Measurements from ENCODE around the gene RUNDC1.

The RUNDC1 gene

DNA sequence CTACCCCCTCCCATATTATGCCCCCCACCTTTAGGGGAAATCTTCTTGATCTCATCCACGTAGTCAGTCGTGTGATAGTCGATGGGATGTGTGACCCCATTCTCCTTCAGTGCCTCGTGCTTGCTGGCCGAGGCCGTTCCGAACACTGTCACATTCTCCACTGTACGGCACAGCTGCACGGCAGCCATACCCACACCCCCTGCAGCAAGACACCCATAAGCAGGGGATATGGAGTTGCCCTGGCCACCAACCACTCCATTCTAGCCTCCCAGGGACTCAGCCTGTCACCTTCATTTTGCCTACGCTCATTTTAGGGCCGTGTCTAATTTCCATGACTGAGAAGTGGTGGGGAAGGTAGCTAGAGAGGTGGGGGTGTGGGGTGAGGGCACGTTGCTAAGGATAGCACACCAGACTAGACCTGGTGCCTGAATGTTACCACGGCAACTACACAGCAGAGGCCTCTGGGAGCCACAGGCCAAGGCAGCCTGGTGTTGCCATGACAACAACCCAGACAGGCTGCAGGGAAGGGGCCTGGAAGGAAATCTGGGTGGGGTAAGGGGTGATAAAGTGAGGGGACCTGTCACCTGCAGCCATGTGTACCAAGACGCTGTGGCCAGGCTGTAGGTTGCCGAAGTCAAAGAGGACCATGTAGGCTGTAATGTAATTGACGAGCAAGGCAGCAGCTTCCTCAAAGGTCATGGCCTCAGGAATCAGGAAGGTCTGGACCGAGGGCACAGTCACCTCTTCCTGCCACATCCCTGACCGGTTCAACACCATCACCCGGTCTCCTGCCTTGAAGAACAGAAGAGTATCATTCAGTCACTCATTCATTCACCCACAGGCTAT lies 37.9 kb downstream of the RUNDC1 start:
- peak; percentile 29 to 53 (median 37) for DNase-seq
- Histone ChIP-seq H3K4me1 (ENCODE audit: control insufficient read depth, insufficient read depth, low read length, poor library complexity, severe bottlenecking) (peaks cover 7% of the 10 kb centered on the region), H3K36me3 (ENCODE audit: control insufficient read depth, insufficient read depth, low read length) (peaks cover 14% of the 10 kb centered on the region), H3K4me3 (ENCODE audit: insufficient read depth, low read depth, low read length, poor library complexity, severe bottlenecking) (no peak overlapping the region), H3K27me3 (replicated peaks; ENCODE audit: control insufficient read depth, insufficient read depth, low read length, poor library complexity, severe bottlenecking) (no peaks in the 10 kb centered on the region), H3K9me3 (ENCODE audit: control insufficient read depth, low read length) (no peaks in the 10 kb centered on the region), H3K27ac (ENCODE audit: insufficient read depth, low read length, poor library complexity, severe bottlenecking) (peak overlapping the region; percentile 31)

DNA sequence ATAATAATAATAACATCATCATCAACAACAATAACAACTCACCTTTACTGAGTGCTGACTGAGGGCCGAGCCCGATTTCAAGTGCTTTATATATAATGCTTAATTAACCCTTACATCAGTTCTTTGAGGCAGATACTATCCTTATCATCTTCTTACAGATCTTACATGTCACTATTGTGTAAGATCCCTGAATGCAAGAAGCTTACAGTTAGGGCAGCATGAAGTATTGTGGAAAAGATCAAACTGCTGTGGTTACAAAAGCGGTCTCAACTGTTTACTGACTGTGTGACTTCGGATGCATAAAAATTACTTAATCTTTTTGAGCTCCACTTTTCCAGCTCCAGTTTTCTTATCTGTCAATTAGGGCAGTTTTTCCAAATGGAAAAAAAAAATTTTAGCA lies 38.6 kb downstream of the RUNDC1 start:
- no peak overlapping the region for H3K4me3 ChIP-seq (ENCODE audit: insufficient read depth, low read depth, low read length, poor library complexity, severe bottlenecking)

GRCh38 chr17:43019418-43019817 lies 39.1 kb downstream of the RUNDC1 start:
- no peak for DNase-seq
- H3K4me1 ChIP-seq (ENCODE audit: control insufficient read depth, insufficient read depth, low read length, poor library complexity, severe bottlenecking) = peaks cover 12% of the 10 kb centered on the region

More for the DNA sequence above, 38.6 kb downstream of the RUNDC1 start:
- DNase-seq = no peak
- Histone ChIP-seq H3K27ac (ENCODE audit: insufficient read depth, low read length, poor library complexity, severe bottlenecking) (peak overlapping the region; percentile 15), H3K27me3 (replicated peaks; ENCODE audit: control insufficient read depth, insufficient read depth, low read length, poor library complexity, severe bottlenecking) (no peaks in the 10 kb centered on the region), H3K4me1 (ENCODE audit: control insufficient read depth, insufficient read depth, low read length, poor library complexity, severe bottlenecking) (peaks cover 9% of the 10 kb centered on the region), H3K9me3 (ENCODE audit: control insufficient read depth, low read length) (no peaks in the 10 kb centered on the region), H3K36me3 (ENCODE audit: control insufficient read depth, insufficient read depth, low read length) (peaks cover 7% of the 10 kb centered on the region)

DNA sequence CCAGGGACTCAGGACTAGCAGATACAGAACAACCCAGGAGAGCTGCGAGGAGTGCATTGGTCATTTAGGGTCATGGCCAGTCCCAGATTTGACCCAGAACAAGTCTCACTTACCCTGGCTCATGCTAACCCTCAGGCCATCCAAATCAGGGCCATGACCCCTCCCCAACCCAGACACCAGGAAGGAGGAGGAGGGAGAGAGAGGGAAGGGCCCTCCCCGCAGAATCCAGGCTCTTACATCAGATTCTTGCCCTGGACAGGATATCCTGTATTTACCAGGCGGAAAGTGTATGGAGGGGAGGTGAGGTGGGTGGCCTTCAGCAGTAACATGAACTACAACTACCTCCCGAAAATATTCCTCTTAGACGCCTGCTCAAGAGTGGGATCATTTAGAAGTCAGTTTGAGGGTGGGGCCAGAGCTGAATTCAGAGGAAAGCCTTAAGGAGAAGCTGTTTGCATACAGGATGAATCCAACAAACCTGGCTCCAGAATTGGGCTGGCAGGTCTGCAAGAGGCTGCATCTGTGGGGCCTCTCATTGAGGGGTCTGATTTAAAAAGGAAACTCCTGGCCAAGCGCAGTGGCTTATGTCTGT lies 39.8 kb downstream of the RUNDC1 start:
- Histone ChIP-seq H3K36me3 (ENCODE audit: control insufficient read depth, insufficient read depth, low read length) (no peaks in the 10 kb centered on the region), H3K9me3 (ENCODE audit: control insufficient read depth, low read length) (no peaks in the 10 kb centered on the region), H3K4me3 (ENCODE audit: insufficient read depth, low read depth, low read length, poor library complexity, severe bottlenecking) (no peak overlapping the region), H3K27me3 (replicated peaks; ENCODE audit: control insufficient read depth, insufficient read depth, low read length, poor library complexity, severe bottlenecking) (no peaks in the 10 kb centered on the region), H3K4me1 (ENCODE audit: control insufficient read depth, insufficient read depth, low read length, poor library complexity, severe bottlenecking) (peaks cover 17% of the 10 kb centered on the region), H3K27ac (ENCODE audit: insufficient read depth, low read length, poor library complexity, severe bottlenecking) (peak overlapping the region; percentile 15)
- DNase-seq = no peak

More at GRCh38 chr17:43019418-43019817, 39.1 kb downstream of the RUNDC1 start:
- no peak overlapping the region for H3K4me3 ChIP-seq (ENCODE audit: insufficient read depth, low read depth, low read length, poor library complexity, severe bottlenecking)
- H3K9me3 ChIP-seq (ENCODE audit: control insufficient read depth, low read length) = no peaks in the 10 kb centered on the region
- H3K27ac ChIP-seq (ENCODE audit: insufficient read depth, low read length, poor library complexity, severe bottlenecking) = peak overlapping the region; percentile 15
- no peaks in the 10 kb centered on the region for H3K27me3 ChIP-seq (replicated peaks; ENCODE audit: control insufficient read depth, insufficient read depth, low read length, poor library complexity, severe bottlenecking)
- H3K36me3 ChIP-seq (ENCODE audit: control insufficient read depth, insufficient read depth, low read length) = peaks cover 3% of the 10 kb centered on the region

DNA sequence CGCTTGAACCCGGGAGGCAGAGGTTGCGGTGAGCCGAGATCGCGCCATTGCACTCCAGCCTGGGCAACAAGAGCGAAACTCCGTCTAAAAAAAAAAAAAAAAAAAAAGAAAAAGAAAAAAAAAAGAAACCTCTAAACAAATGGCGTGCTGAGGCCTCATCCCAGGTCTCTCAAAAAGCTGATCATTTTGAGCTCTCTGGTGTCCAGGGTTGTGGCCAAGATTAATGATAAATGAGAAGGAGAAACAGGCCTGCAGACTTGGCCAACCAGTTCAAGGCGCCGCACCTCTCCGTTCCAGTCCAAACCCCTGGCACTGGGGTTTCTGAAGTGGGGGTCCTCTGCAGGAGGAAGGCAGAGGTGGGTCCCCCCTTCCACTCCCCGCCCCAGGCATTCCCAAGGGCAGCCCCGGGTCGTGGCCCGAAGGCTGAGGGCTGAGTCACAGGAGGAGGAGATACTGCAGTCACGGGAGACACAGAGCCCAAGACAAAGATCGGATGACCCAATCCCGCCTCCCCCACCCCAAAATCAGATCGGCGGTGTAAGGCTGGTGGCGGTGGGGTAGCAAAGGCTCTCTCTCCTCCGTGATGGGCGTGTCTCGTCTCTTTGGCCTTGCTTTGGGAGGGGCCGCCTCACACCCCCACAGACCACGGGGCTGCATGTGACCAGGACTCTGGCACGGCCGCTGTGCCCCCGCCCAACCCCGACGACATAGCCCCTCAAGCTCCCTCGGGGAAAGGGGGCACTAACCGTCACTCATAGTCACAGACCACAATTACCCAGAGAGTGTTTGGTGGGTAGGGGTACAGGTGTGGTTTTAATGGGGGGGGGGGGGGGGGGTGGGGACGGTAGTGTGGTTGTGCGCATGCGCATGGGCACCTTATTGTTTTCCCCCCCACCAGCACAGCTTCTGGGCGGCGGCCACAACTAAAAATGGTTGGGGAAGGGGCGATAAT lies 40.7 kb downstream of the RUNDC1 start:
- Histone ChIP-seq H3K27ac (ENCODE audit: insufficient read depth, low read length, poor library complexity, severe bottlenecking) (peak overlapping the region; percentile 61), H3K4me3 (ENCODE audit: insufficient read depth, low read depth, low read length, poor library complexity, severe bottlenecking) (peak overlapping the region; percentile 96), H3K27me3 (replicated peaks; ENCODE audit: control insufficient read depth, insufficient read depth, low read length, poor library complexity, severe bottlenecking) (no peaks in the 10 kb centered on the region), H3K9me3 (ENCODE audit: control insufficient read depth, low read length) (no peaks in the 10 kb centered on the region), H3K4me1 (ENCODE audit: control insufficient read depth, insufficient read depth, low read length, poor library complexity, severe bottlenecking) (peaks cover 17% of the 10 kb centered on the region), H3K36me3 (ENCODE audit: control insufficient read depth, insufficient read depth, low read length) (no peaks in the 10 kb centered on the region)
- DNase-seq = peak in 1 of 3 donors; percentile 17

DNA sequence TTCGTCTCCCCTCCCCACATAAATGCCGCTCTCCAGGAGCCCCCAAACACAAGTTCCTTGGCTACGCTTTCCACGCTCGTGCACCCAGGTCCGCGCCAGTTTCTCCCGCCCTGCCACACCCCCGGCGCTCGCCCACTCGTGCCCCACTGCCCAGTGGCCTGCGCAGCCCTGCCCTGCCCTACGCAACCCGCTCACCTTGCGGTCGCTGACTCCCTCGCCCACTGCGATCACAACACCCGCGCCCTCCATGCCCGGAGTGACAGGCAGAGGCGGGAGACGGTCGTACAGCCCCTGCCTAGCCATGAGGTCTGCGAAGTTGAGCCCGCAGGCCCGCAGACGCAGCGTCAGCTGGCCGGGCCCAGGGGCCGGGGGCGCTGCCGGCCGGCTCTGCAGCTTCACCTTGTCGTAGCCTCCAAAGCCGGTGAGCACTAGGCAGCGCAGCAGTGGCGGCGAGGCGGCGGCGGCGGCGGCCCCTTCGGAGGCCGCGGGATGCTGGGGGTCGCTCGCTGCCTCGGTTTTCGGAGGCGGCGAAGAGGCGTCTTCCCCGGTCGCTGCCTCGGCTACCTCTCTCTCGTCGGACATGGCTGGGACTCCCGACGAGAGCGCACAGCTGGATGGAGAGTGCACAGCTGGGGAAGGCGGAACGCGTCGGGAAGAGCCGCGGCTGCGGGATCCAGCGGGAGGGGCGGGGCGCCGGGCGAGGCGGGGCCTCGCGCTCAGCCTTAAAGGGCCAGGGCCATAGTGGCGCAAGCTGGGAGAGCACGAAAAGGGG lies 41.6 kb downstream of the RUNDC1 start, which contains the start of gene VAT1:
Gene VAT1, minus strand, starts transcription at position 645 of the 772 bp plus-strand sequence. Its CDS starts 63 bp downstream, at position 582.
- H3K4me1 ChIP-seq (ENCODE audit: control insufficient read depth, insufficient read depth, low read length, poor library complexity, severe bottlenecking) = peaks cover 17% of the 10 kb centered on the region
- H3K4me3 ChIP-seq (ENCODE audit: insufficient read depth, low read depth, low read length, poor library complexity, severe bottlenecking) = peak within 1 kb of the TSS; percentile 96
- H3K27me3 ChIP-seq (replicated peaks; ENCODE audit: control insufficient read depth, insufficient read depth, low read length, poor library complexity, severe bottlenecking) = no peaks in the 10 kb centered on the region
- H3K9me3 ChIP-seq (ENCODE audit: control insufficient read depth, low read length) = no peaks in the 10 kb centered on the region
- peak; percentile 35 to 57 (median 46) for DNase-seq
- H3K36me3 ChIP-seq (ENCODE audit: control insufficient read depth, insufficient read depth, low read length) = no peaks in the 10 kb centered on the region
- peak within 1 kb of the TSS; percentile 61 for H3K27ac ChIP-seq (ENCODE audit: insufficient read depth, low read length, poor library complexity, severe bottlenecking)

DNA sequence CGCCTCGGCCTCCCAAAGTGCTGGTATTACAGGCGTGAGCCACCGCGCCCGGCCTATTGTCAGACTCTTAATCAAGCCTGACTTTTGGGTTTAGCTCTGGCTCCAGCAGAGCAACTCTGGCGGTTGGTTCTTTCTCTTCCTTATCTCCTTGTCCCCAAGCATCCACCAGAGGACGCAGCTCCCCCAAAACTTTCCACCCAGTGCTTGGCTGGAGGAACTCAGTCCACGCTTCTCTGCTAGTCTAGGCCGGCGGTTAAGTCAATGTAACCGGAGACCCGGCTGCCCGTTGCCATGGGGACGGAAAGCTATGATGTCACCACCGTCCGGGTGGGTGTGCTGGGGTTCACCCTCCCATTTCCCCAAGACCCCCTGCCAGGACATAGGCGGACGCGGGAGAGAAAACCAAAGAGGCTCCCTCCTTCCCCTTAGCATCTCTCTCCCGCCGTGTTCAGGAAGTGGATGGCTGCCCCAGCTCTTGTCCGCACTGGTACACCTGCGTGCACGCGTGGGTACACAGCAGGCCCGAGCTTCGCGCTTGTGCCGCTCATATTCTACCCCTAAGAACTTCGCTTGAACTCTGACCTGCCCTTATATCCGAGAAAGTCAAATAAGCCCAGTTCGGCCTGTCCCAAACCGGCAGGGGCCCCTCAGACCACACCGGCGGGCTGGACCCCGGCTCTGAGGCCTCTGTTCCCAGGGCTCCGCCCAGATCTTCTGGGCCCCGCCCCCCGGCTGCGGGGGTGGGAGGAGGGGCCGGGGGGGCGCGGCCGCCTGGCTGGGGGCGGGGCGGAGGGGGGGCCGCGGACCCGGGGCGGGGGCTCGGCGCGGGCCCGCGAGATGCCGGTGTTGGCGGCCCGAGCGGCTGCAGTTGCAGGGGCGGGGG lies 44.3 kb downstream of the RUNDC1 start, which contains the start of gene RND2:
Gene RND2, plus strand, starts transcription at position 825 of the 883 bp plus-strand sequence. CDS start 117 bp downstream, outside the sequence.
- H3K27ac ChIP-seq (ENCODE audit: insufficient read depth, low read length, poor library complexity, severe bottlenecking) = peak within 1 kb of the TSS; percentile 76
- DNase-seq = peak; percentile 71
- peaks cover 9% of the 10 kb centered on the region for H3K4me1 ChIP-seq (ENCODE audit: control insufficient read depth, insufficient read depth, low read length, poor library complexity, severe bottlenecking)
- H3K36me3 ChIP-seq (ENCODE audit: control insufficient read depth, insufficient read depth, low read length) = no peaks in the 10 kb centered on the region
- no peaks in the 10 kb centered on the region for H3K9me3 ChIP-seq (ENCODE audit: control insufficient read depth, low read length)
- H3K27me3 ChIP-seq (replicated peaks; ENCODE audit: control insufficient read depth, insufficient read depth, low read length, poor library complexity, severe bottlenecking) = no peaks in the 10 kb centered on the region
- peak within 1 kb of the TSS; percentile 66 for H3K4me3 ChIP-seq (ENCODE audit: insufficient read depth, low read depth, low read length, poor library complexity, severe bottlenecking)

GRCh38 chr17:43025290-43025657 lies 44.9 kb downstream of the RUNDC1 start:
- H3K27ac ChIP-seq (ENCODE audit: insufficient read depth, low read length, poor library complexity, severe bottlenecking) = no peak overlapping the region
- DNase-seq = no peak
- no peaks in the 10 kb centered on the region for H3K27me3 ChIP-seq (replicated peaks; ENCODE audit: control insufficient read depth, insufficient read depth, low read length, poor library complexity, severe bottlenecking)
- H3K36me3 ChIP-seq (ENCODE audit: control insufficient read depth, insufficient read depth, low read length) = no peaks in the 10 kb centered on the region
- no peaks in the 10 kb centered on the region for H3K9me3 ChIP-seq (ENCODE audit: control insufficient read depth, low read length)
- H3K4me3 ChIP-seq (ENCODE audit: insufficient read depth, low read depth, low read length, poor library complexity, severe bottlenecking) = peak overlapping the region; percentile 38
- H3K4me1 ChIP-seq (ENCODE audit: control insufficient read depth, insufficient read depth, low read length, poor library complexity, severe bottlenecking) = peaks cover 9% of the 10 kb centered on the region
